K562 (cell line): ENCODE results near the gene RAI1. TPM values are rescaled to one million over a fixed set of nuclear protein-coding genes. Genes with fewer than 3 reads are reported as not detected.

Experiments used
- ARID2 ChIP-seq: fragments of 450-650 bp; IDR thresholded peaks from 2 replicates; pipeline ENCODE4 v1.6.1; 2017; ENCODE audit warnings: antibody characterized with exemption, mild to moderate bottlenecking
- BRCA1 ChIP-seq, 2 experiments: fragments of 450-650 bp in 1 of 2; sonication (generic) in 1 of 2; formaldehyde crosslinking in 1 of 2; IDR thresholded peaks; 2 replicates each; pipeline versions ENCODE4 v1.5.0 to v1.6.1; 2017 to 2020; ENCODE audit warnings: mild to moderate bottlenecking in 1 of 2, missing genetic modification reagents in 1 of 2
- EWSR1 ChIP-seq: fragments of 450-650 bp; IDR thresholded peaks from 2 replicates; pipeline ENCODE4 v1.6.1; 2018; ENCODE audit warnings: borderline replicate concordance, mild to moderate bottlenecking, low read depth, moderate library complexity; ENCODE audit not compliant: partially characterized antibody
- KAT2B ChIP-seq: IDR thresholded peaks from one replicate; pipeline ENCODE4 v1.6.1; 2012; ENCODE audit warnings: low read depth, mild to moderate bottlenecking, control low read depth, inconsistent platforms, low read length, moderate library complexity
- MAFK ChIP-seq: IDR thresholded peaks from 2 replicates; pipeline ENCODE4 v1.6.1; 2011; ENCODE audit warnings: low read length, improper control_type of control experiment
- MEF2D ChIP-seq: conservative IDR thresholded peaks from 2 replicates; pipeline ENCODE4 v1.6.1; 2016; ENCODE audit warnings: low read depth, missing genetic modification characterization, missing compliant biosample characterization
- NCOA6 ChIP-seq: fragments of 450-650 bp; IDR thresholded peaks from 2 replicates; pipeline ENCODE4 v1.6.1; 2017; ENCODE audit warnings: mild to moderate bottlenecking
- NFE2L1 ChIP-seq: fragments of 450-650 bp; IDR thresholded peaks from 2 replicates; pipeline ENCODE4 v1.6.1; 2016; ENCODE audit warnings: missing genetic modification characterization, low read depth, mild to moderate bottlenecking, missing compliant biosample characterization, moderate library complexity, borderline replicate concordance
- NFXL1 ChIP-seq: fragments of 450-650 bp; formaldehyde crosslinking; IDR thresholded peaks from 2 replicates; pipeline ENCODE4 v1.4.0; 2021; ENCODE audit warnings: mild to moderate bottlenecking
- ZBTB7A ChIP-seq: IDR thresholded peaks from 2 replicates; pipeline ENCODE4 v1.6.1; 2011; ENCODE audit warnings: low read depth, mild to moderate bottlenecking, low read length, moderate library complexity, borderline replicate concordance; ENCODE audit not compliant: control insufficient read depth
- ZNF445 ChIP-seq: fragments of 250-450 bp; sonication (Bioruptor Pico); IDR thresholded peaks from 2 replicates; pipeline ENCODE4 v1.4.0; 2020; ENCODE audit warnings: low read depth, mild to moderate bottlenecking, moderate library complexity
- polyA plus RNA-seq, 8 experiments: library from polyadenylated mRNA; depleted of rRNA in 4 of 8; stranded (reverse) in 5 of 8; unstranded in 3 of 8; fragments of >200 nt; fragmentation: Nextera tagmentation in 2 of 8; fragmentation: Illumina TruSeq in 1 of 8; extraction: Ambion mirVana in 2 of 8; extraction: Trizol in 1 of 8; gene quantifications; 2 replicates each; pipeline versions ENCODE4 v1.2.1 to v1.2.3, GENCODE V29; 2011 to 2014; ENCODE audit warnings: inconsistent platforms in 1 of 8, missing spikeins in 1 of 8
- total RNA-seq, 7 experiments: library from RNA; depleted of rRNA in 6 of 7; stranded (reverse); fragments of >200 nt in 6 of 7; fragmentation: Illumina TruSeq in 2 of 7; extraction: Trizol in 2 of 7; gene quantifications; 2 replicates each; pipeline versions ENCODE4 v1.2.1 to v1.2.3, GENCODE V29; 2011 to 2021; ENCODE audit warnings: low replicate concordance in 1 of 7
- TF ChIP-seq, protein P1 (sequence below): sonication (generic); formaldehyde crosslinking; IDR thresholded peaks from 2 replicates; pipeline ENCODE4 v1.8.1; 2023; ENCODE audit warnings: missing genetic modification reagents, mild to moderate bottlenecking, borderline replicate concordance
- TF ChIP-seq, protein P2 (sequence below): IDR thresholded peaks from 3 replicates; pipeline ENCODE4 v1.6.1; 2011; ENCODE audit warnings: borderline replicate concordance, mild to moderate bottlenecking, moderate library complexity; ENCODE audit not compliant: insufficient read length; ENCODE audit errors: extremely low read depth
- TF ChIP-seq, protein P3 (sequence below): sonication (generic); formaldehyde crosslinking; IDR thresholded peaks from 2 replicates; pipeline ENCODE4 v1.8.1; 2023; ENCODE audit warnings: mild to moderate bottlenecking, missing genetic modification reagents
- TF ChIP-seq, protein P4 (sequence below): sonication (generic); formaldehyde crosslinking; IDR thresholded peaks from 2 replicates; pipeline ENCODE4 v1.8.1; 2023; ENCODE audit warnings: mild to moderate bottlenecking, missing genetic modification reagents

The RAI1 gene
- total and polyA plus RNA-seq, 9 of the 15 experiments (the other 6 are each of a cell fraction or from before 2014, with no cell fraction given) = 0.68 to 19.9 (median 5.5) TPM

DNA sequence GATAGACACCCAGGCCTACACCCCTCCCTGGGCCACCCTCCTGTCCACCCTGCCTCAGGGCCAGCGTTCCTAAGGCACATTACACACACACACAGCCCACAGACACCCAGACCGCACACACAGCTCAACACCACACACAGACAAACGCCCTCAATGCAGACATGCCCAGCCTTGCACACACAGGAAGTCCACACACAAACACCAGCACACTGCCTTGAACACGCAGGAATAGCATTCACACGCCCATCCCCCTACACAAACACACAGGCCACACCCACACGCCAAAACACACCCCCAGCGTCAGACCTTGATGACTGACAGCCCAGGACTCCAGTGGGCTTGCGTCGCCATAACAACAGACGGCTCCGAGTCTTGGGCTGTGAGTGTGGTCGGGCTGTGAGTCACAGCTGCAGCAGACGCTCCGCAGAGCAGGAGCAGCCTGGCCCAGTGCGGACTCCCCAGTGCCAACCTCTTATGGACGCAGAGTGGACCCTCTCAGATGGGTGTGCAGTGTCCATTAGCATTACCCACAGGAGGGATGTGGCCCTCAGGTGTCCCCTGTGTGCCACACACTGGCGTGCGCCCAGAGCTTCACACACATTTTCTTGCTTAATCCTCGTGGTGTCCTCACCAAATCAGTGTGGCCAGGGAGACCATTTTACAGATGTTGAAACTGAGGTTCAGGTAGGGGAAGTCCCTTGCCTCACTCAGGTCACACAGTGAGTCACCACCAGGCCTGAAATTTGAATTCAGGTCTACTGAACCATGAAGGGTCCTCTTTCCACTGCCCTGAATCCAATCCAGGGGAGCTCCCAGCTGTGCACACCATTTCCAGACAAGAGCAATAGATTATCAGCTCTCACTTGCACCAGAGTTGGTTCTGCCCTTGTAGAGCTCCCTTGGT is 17.8 kb upstream of the RAI1 start (continued):
- TF ChIP-seq, protein P1, sequence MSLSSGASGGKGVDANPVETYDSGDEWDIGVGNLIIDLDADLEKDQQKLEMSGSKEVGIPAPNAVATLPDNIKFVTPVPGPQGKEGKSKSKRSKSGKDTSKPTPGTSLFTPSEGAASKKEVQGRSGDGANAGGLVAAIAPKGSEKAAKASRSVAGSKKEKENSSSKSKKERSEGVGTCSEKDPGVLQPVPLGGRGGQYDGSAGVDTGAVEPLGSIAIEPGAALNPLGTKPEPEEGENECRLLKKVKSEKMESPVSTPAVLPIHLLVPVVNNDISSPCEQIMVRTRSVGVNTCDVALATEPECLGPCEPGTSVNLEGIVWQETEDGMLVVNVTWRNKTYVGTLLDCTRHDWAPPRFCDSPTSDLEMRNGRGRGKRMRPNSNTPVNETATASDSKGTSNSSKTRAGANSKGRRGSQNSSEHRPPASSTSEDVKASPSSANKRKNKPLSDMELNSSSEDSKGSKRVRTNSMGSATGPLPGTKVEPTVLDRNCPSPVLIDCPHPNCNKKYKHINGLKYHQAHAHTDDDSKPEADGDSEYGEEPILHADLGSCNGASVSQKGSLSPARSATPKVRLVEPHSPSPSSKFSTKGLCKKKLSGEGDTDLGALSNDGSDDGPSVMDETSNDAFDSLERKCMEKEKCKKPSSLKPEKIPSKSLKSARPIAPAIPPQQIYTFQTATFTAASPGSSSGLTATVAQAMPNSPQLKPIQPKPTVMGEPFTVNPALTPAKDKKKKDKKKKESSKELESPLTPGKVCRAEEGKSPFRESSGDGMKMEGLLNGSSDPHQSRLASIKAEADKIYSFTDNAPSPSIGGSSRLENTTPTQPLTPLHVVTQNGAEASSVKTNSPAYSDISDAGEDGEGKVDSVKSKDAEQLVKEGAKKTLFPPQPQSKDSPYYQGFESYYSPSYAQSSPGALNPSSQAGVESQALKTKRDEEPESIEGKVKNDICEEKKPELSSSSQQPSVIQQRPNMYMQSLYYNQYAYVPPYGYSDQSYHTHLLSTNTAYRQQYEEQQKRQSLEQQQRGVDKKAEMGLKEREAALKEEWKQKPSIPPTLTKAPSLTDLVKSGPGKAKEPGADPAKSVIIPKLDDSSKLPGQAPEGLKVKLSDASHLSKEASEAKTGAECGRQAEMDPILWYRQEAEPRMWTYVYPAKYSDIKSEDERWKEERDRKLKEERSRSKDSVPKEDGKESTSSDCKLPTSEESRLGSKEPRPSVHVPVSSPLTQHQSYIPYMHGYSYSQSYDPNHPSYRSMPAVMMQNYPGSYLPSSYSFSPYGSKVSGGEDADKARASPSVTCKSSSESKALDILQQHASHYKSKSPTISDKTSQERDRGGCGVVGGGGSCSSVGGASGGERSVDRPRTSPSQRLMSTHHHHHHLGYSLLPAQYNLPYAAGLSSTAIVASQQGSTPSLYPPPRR (CRISPR knock-in tag) = 0 out of 2 replicates have a peak, but pooled peaks have one; percentile 55
- TF ChIP-seq, protein P2, sequence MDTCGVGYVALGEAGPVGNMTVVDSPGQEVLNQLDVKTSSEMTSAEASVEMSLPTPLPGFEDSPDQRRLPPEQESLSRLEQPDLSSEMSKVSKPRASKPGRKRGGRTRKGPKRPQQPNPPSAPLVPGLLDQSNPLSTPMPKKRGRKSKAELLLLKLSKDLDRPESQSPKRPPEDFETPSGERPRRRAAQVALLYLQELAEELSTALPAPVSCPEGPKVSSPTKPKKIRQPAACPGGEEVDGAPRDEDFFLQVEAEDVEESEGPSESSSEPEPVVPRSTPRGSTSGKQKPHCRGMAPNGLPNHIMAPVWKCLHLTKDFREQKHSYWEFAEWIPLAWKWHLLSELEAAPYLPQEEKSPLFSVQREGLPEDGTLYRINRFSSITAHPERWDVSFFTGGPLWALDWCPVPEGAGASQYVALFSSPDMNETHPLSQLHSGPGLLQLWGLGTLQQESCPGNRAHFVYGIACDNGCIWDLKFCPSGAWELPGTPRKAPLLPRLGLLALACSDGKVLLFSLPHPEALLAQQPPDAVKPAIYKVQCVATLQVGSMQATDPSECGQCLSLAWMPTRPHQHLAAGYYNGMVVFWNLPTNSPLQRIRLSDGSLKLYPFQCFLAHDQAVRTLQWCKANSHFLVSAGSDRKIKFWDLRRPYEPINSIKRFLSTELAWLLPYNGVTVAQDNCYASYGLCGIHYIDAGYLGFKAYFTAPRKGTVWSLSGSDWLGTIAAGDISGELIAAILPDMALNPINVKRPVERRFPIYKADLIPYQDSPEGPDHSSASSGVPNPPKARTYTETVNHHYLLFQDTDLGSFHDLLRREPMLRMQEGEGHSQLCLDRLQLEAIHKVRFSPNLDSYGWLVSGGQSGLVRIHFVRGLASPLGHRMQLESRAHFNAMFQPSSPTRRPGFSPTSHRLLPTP = no peak
- TF ChIP-seq, protein P3, sequence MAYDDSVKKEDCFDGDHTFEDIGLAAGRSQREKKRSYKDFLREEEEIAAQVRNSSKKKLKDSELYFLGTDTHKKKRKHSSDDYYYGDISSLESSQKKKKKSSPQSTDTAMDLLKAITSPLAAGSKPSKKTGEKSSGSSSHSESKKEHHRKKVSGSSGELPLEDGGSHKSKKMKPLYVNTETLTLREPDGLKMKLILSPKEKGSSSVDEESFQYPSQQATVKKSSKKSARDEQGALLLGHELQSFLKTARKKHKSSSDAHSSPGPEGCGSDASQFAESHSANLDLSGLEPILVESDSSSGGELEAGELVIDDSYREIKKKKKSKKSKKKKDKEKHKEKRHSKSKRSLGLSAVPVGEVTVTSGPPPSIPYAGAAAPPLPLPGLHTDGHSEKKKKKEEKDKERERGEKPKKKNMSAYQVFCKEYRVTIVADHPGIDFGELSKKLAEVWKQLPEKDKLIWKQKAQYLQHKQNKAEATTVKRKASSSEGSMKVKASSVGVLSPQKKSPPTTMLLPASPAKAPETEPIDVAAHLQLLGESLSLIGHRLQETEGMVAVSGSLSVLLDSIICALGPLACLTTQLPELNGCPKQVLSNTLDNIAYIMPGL (CRISPR knock-in tag) = no peak
- no peak for TF ChIP-seq MEF2D (tag)
- no peak for TF ChIP-seq NFE2L1 (tag)
- TF ChIP-seq NCOA6 = no peak
- no peak for TF ChIP-seq ZBTB7A
- no peak for TF ChIP-seq NFXL1 (CRISPR knock-in tag)
- TF ChIP-seq KAT2B = no peak
- no peak for TF ChIP-seq EWSR1
- TF ChIP-seq, protein P4, sequence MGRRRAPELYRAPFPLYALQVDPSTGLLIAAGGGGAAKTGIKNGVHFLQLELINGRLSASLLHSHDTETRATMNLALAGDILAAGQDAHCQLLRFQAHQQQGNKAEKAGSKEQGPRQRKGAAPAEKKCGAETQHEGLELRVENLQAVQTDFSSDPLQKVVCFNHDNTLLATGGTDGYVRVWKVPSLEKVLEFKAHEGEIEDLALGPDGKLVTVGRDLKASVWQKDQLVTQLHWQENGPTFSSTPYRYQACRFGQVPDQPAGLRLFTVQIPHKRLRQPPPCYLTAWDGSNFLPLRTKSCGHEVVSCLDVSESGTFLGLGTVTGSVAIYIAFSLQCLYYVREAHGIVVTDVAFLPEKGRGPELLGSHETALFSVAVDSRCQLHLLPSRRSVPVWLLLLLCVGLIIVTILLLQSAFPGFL (CRISPR knock-in tag) = no peak
- TF ChIP-seq MAFK = no peak
- no peak for TF ChIP-seq ZNF445 (CRISPR knock-in tag)
- TF ChIP-seq BRCA1 (IDR thresholded peaks at IDR 0.05) = no peak
- no peak for TF ChIP-seq BRCA1 (CRISPR knock-in tag; IDR thresholded peaks at IDR 0.05)
- TF ChIP-seq ARID2 = 0 out of 2 replicates have a peak, but pooled peaks have one; percentile 18
